Thyroid gland (tissue), 4 donors: ENCODE measurements around the gene FARS2. TPM values are rescaled to one million over a fixed set of nuclear protein-coding genes. Genes with fewer than 3 reads are reported as not detected.

Source experiments
- DNase-seq, 2 donors: peaks; one replicate each; pipeline ENCODE4 v3.0.0-alpha.2; 2019
- H3K27ac ChIP-seq, 3 donors: fragments of 200-600 bp; sonication (generic); 1 replicate in 2 of 3; 2 replicates in 1 of 3; pipeline ENCODE4 v1.5.1; 2016 to 2019; ENCODE audit warnings: mild to moderate bottlenecking in 1 of 3, moderate library complexity in 1 of 3
- H3K27me3 ChIP-seq: fragments of 200-600 bp; sonication (generic); one replicate; pipeline ENCODE4 v1.5.1; 2019
- H3K36me3 ChIP-seq, 2 donors: fragments of 200-600 bp; sonication (generic); one replicate each; pipeline ENCODE4 v1.5.1; 2016 to 2019
- H3K4me1 ChIP-seq, 2 donors: fragments of 200-600 bp; sonication (generic); one replicate each; pipeline ENCODE4 v1.5.1; 2017 to 2019
- H3K4me3 ChIP-seq, 3 donors: fragments of 200-600 bp; sonication (generic); replicated peaks in 1 of 3; 1 replicate in 2 of 3; 2 replicates in 1 of 3; pipeline ENCODE4 v1.5.1; 2016; ENCODE audit warnings: mild to moderate bottlenecking in 1 of 3
- H3K9me3 ChIP-seq: fragments of 200-600 bp; sonication (generic); one replicate; pipeline ENCODE4 v1.5.1; 2017
- POLR2A ChIP-seq, 2 donors: fragments of 450-650 bp; IDR thresholded peaks; one replicate each; pipeline ENCODE4 v1.6.1; 2017; ENCODE audit warnings: antibody characterized with exemption in 2 of 2, mild to moderate bottlenecking in 2 of 2, moderate library complexity in 1 of 2
- WGBS, 2 donors: methylation state at CpG; one replicate each; pipeline ENCODE4 v1.1.5; 2017; 5-methylcytosine and 5-hydroxymethylcytosine counted together
- intact Hi-C: fragments of 100-400 bp; cut with DNase I; formaldehyde crosslinking; loops from one replicate; pipeline ENCODE4 v1.15.1; 2023
- total RNA-seq, 4 donors: library from RNA; depleted of rRNA; stranded (reverse); fragments of >200 nt; gene quantifications; one replicate each; pipeline ENCODE4 v1.2.3, GENCODE V29; 2016
- TF ChIP-seq, protein P1 (sequence below), 6 experiments: fragments of 200-600 bp in 3 of 6; fragments of 450-650 bp in 3 of 6; sonication (generic) in 3 of 6; IDR thresholded peaks; one replicate each; pipeline ENCODE4 v1.5.1; 2016 to 2019; ENCODE audit warnings: antibody characterized with exemption in 6 of 6, mild to moderate bottlenecking in 2 of 6, inconsistent platforms in 1 of 6, moderate library complexity in 1 of 6

The FARS2 gene
- total RNA-seq, 4 donors from 2014 or later = 27.4 to 47.1 (median 34.2) TPM

DNA sequence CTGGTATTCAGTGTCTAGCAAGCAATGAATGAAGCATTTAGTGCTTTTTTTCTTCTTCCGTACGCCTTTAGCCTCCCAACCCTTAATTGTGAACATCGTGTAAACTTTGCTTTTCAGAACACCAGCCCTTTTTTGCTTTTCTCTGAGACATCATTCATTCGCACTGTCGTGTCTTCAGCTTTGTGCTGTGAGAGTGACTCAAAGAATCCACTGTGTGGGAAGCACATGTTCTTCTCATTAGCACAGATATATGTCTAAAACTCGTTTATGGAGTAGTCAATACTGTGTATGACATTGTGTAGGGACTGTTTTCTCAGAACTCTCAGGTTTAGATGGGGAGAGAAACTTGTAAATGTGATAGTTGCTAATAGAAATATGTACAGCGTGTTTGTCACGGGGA, 279.1 kb downstream of the FARS2 start:
- Histone ChIP-seq H3K36me3 (no peaks in the 10 kb centered on the region), H3K27me3 (no peaks in the 10 kb centered on the region), H3K27ac (no peak overlapping the region), H3K4me3 (no peak overlapping the region), H3K9me3 (no peaks in the 10 kb centered on the region), H3K4me1 (no peaks in the 10 kb centered on the region)
- no peak for DNase-seq
- 89 to 94% methylated on average over 8 of the region's 8 CpGs for WGBS, 2 donors
- intact Hi-C loops = no loop called here
- TF ChIP-seq, protein P1, sequence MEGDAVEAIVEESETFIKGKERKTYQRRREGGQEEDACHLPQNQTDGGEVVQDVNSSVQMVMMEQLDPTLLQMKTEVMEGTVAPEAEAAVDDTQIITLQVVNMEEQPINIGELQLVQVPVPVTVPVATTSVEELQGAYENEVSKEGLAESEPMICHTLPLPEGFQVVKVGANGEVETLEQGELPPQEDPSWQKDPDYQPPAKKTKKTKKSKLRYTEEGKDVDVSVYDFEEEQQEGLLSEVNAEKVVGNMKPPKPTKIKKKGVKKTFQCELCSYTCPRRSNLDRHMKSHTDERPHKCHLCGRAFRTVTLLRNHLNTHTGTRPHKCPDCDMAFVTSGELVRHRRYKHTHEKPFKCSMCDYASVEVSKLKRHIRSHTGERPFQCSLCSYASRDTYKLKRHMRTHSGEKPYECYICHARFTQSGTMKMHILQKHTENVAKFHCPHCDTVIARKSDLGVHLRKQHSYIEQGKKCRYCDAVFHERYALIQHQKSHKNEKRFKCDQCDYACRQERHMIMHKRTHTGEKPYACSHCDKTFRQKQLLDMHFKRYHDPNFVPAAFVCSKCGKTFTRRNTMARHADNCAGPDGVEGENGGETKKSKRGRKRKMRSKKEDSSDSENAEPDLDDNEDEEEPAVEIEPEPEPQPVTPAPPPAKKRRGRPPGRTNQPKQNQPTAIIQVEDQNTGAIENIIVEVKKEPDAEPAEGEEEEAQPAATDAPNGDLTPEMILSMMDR (IDR thresholded peaks at IDR 0.05) = no peak

DNA sequence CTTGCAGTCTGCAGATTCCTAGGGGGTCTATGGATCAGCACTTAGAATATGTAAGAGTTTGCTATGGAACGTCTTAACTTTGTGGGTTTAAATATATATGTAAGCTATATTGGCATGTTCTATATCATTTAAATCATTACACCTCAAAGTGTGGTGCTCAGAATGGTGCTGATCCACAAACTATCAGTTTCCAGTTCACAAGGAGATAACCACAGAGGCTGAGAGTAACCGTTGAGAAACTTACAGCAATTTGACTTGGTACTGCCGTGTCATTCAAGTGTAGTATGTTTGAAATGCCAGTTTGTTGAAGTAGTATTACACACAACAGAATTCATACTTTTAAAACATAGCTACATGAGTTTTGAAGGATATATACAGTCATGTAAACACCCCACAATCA, 279.7 kb downstream of the FARS2 start:
- DNase-seq = no peak
- Histone ChIP-seq H3K4me1 (no peaks in the 10 kb centered on the region), H3K36me3 (peaks cover 0 to 4% of the 10 kb centered on the region in 2 donors), H3K9me3 (no peaks in the 10 kb centered on the region), H3K27me3 (no peaks in the 10 kb centered on the region), H3K4me3 (no peak overlapping the region), H3K27ac (no peak overlapping the region)
- intact Hi-C loops = no loop called here
- 88 to 89% methylated on average over 3 of the region's 3 CpGs for WGBS, 2 donors
- TF ChIP-seq, protein P1 (IDR thresholded peaks at IDR 0.05) = no peak
- no peak for TF ChIP-seq POLR2A (IDR thresholded peaks at IDR 0.05)

DNA sequence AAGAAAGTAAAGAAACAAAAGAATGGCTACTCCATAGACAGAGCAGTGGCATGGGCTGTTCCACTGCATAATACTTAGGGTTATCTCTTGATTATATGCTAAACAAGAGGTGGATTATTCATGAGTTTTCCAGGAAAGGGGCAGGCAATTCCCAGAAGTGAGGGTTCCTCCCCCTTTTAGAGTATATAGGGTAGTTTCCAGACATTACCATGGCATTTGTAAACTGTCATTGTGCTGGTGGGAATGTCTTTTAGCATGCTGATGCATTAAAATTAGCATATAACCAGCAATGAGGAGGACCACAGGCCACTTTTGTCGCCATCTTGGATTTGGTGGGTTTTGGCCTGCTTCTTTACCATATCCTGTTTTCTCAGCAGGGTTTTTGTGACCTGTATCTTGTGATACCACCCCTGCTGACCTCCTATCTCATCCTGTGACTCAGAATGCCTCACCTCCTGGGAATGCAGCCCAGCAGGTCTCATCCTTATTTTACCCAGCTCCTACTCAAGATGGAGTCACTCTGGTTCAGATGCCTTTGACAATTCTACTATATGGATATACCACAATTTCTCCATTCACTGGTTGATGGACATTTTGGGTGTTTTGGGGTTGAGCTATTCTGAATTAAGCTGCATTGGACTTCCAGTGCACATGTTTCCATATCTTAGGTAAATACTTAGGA, 280.6 kb downstream of the FARS2 start:
- WGBS, 2 donors = 94 to 100% methylated on average over 1 of the region's 1 CpG
- H3K4me1 ChIP-seq = no peaks in the 10 kb centered on the region
- intact Hi-C loops = no loop called here
- H3K27ac ChIP-seq = no peak overlapping the region
- TF ChIP-seq, protein P1 (IDR thresholded peaks at IDR 0.05) = no peak
- TF ChIP-seq POLR2A (IDR thresholded peaks at IDR 0.05) = no peak
- DNase-seq = no peak
- no peaks in the 10 kb centered on the region for H3K9me3 ChIP-seq
- no peaks in the 10 kb centered on the region for H3K27me3 ChIP-seq
- H3K4me3 ChIP-seq = no peak overlapping the region
- H3K36me3 ChIP-seq = peaks cover 0 to 4% of the 10 kb centered on the region in 2 donors

DNA sequence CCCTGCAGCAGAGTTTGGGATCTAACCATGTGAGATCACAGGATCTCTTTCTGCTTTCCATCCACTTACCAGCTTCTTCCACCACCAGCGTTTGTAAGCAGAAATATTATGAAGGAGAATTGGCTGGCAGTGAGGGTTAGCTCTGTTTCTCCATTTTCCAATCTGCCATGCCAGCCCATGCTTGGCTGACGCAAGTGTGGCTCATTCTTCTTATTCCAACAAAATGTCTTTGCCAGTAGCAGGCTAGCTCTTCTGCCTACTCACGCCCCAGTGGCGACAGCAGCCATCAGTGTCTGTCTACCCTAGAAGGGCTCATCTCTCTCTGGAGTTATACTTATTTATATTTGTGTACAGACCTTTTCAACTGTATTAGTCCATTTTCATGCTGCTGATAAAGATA, 286.2 kb downstream of the FARS2 start:
- TF ChIP-seq, protein P1 (IDR thresholded peaks at IDR 0.05) = no peak
- TF ChIP-seq POLR2A (IDR thresholded peaks at IDR 0.05) = no peak
- intact Hi-C loops = no loop called here

DNA sequence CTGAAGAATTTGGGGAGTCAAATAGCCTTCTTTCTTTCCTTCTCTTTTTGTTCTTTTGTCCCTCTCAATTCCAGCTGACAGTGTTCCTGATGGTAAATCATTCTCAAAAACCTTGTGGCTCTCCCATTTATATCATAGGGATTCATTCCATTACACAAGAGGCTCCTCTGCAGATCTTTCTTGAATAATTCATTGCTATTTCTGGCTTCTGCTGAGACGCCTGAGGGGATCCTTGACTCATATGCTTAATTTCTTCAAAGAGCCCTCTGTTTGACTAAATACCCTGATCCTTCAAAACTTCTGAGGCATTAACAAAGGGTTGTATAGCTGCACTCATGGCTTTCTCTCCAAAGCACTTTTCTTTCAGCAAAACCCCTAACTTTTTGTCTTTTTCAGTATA, 289.3 kb downstream of the FARS2 start:
- Histone ChIP-seq H3K27me3 (no peaks in the 10 kb centered on the region), H3K4me1 (no peaks in the 10 kb centered on the region), H3K27ac (no peak overlapping the region), H3K36me3 (peaks cover 0 to 2% of the 10 kb centered on the region in 2 donors), H3K9me3 (no peaks in the 10 kb centered on the region), H3K4me3 (no peak overlapping the region)
- DNase-seq = no peak
- intact Hi-C loops = no loop called here
- 96 to 97% methylated on average over 1 of the region's 1 CpG for WGBS, 2 donors
- TF ChIP-seq, protein P1 (IDR thresholded peaks at IDR 0.05) = no peak

More for the DNA sequence above, 286.2 kb downstream of the FARS2 start:
- Histone ChIP-seq H3K4me1 (no peaks in the 10 kb centered on the region), H3K27me3 (no peaks in the 10 kb centered on the region), H3K4me3 (no peak overlapping the region), H3K9me3 (no peaks in the 10 kb centered on the region), H3K36me3 (peaks cover 0 to 4% of the 10 kb centered on the region in 2 donors), H3K27ac (no peak overlapping the region)
- DNase-seq = no peak
- 97 to 99% methylated on average over 4 of the region's 4 CpGs for WGBS, 2 donors
